ENCODE measurements around the gene GAGE12D.
"Not testable (repeated sequence)": the region's sequence is repeated elsewhere in the genome, so short reads cannot be mapped to it uniquely, and the experiment has no call there.

GAGE12D gene, protein sequence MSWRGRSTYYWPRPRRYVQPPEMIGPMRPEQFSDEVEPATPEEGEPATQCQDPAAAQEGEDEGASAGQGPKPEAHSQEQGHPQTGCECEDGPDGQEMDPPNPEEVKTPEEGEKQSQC

DNA sequence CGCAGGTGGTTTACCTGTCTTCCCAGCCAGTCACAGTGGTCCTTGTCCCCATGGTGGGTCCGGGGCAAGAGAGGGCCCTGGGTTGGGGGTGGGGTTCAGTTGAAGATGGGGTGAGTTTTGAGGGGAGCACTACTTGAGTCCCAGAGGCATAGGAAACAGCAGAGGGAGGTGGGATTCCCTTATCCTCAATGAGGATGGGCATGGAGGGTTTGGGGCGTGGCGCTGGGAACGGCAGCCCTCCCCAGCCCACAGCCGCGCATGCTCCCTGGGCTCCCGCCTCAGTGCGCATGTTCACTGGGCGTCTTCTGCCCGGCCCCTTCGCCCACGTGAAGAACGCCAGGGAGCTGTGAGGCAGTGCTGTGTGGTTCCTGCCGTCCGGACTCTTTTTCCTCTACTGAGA lies at the start of gene GAGE12D:
TSS of gene GAGE12D (plus strand) at position 301 of the 400 bp plus-strand sequence. CDS start 1,155 bp downstream, outside the sequence.
- not testable (repeated sequence) for DNase-seq (ENCODE audit: low read depth)

- DNase-seq (ENCODE audit: low read depth): not testable (repeated sequence)
Observed at GRCh38 chrX:49531877-49532276, 9.7 kb upstream of the GAGE12D start, which contains the start of gene GAGE12C. TSS of gene GAGE12C (plus strand) at chrX:49532177. CDS start at chrX:49533332, 1,155 bp downstream.

- not testable (repeated sequence) for DNase-seq (ENCODE audit: low read depth)
Observed at GRCh38 chrX:49550989-49551388, 9.5 kb downstream of the GAGE12D start, which contains the start of gene GAGE12E. TSS of gene GAGE12E (plus strand) at chrX:49551289. CDS start at chrX:49552444, 1,155 bp downstream.

- not testable (repeated sequence) for DNase-seq (ENCODE audit: low read depth)
Observed at GRCh38 chrX:49560542-49560941, 19.0 kb downstream of the GAGE12D start, which contains the start of gene GAGE12F. TSS of gene GAGE12F (plus strand) at chrX:49560842. CDS start at chrX:49561997, 1,155 bp downstream.

GRCh38 chrX:49568728-49569127 lies 27.2 kb downstream of the GAGE12D start:
- not testable (repeated sequence) for DNase-seq (ENCODE audit: low read depth)

DNA sequence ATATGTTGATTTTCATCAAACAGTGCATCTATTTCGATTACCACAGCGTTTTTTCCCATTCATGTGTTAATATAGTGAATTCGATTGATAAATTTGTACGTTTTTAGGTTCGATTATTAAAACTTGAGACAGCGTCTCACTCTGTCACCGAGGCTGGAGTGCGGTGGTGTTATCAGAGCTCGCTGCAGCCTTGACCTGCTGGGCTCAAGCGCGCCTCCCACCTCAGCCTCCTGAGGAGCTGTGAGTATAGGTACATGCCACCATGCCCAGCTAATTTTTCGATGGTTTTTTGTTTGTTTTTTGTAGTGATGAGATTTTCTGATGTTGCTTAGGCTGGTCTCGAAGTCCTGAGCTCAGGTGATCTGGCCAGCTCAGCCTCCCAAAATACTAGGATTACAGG lies 27.6 kb downstream of the GAGE12D start:
- not testable (repeated sequence) for DNase-seq (ENCODE audit: low read depth)

DNA sequence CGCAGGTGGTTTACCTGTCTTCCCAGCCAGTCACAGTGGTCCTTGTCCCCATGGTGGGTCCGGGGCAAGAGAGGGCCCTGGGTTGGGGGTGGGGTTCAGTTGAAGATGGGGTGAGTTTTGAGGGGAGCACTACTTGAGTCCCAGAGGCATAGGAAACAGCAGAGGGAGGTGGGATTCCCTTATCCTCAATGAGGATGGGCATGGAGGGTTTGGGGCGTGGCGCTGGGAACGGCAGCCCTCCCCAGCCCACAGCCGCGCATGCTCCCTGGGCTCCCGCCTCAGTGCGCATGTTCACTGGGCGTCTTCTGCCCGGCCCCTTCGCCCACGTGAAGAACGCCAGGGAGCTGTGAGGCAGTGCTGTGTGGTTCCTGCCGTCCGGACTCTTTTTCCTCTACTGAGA lies 28.6 kb downstream of the GAGE12D start, which contains the start of gene GAGE12G:
TSS of gene GAGE12G (plus strand) at position 301 of the 400 bp plus-strand sequence. CDS start 1,155 bp downstream, outside the sequence.
- not testable (repeated sequence) for DNase-seq (ENCODE audit: low read depth)

DNA sequence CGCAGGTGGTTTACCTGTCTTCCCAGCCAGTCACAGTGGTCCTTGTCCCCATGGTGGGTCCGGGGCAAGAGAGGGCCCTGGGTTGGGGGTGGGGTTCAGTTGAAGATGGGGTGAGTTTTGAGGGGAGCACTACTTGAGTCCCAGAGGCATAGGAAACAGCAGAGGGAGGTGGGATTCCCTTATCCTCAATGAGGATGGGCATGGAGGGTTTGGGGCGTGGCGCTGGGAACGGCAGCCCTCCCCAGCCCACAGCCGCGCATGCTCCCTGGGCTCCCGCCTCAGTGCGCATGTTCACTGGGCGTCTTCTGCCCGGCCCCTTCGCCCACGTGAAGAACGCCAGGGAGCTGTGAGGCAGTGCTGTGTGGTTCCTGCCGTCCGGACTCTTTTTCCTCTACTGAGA lies 38.1 kb downstream of the GAGE12D start, which contains the start of gene GAGE12H:
TSS of gene GAGE12H (plus strand) at position 301 of the 400 bp plus-strand sequence. CDS start 1,155 bp downstream, outside the sequence.
- not testable (repeated sequence) for DNase-seq (ENCODE audit: low read depth)

- not testable (repeated sequence) for DNase-seq (ENCODE audit: low read depth)
Observed at GRCh38 chrX:49589196-49589595, 47.7 kb downstream of the GAGE12D start, which contains the start of gene GAGE2A. TSS of gene GAGE2A (plus strand) at chrX:49589496. CDS start at chrX:49590651, 1,155 bp downstream.

DNA sequence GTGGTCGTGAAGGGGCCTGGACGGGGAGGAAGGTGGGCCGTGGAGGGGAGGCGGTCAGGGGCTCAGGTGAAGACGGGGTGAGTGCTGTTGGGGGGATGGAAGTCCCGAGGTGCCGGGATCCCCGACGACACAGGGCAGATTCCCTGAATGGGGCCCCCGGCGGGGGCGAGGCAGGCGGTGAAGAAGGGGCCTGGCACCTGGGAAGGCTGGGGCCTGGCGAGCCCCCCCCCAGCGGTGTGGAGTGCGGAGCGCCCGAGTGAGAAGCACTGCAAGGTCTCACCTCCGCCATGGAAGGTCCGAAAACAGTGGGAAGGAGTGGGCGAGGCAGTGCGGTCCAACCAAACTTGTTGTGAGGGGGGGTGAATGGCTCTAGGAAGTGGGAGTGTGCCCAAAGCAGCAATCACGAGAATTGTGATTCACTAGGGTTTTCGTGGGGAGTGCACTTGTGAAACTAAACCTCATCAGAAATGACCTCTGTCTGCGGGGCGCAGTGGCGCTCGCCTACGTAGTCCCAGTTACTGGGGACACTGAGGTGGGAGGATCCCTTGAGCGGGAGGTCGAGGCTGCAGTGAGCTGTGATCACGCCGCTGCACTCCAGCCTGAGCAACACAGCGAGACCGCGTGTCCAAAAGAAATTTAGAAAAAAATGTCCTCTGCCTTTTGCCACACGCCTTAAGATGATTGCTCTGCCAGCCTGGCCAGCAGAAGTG lies 48.4 kb downstream of the GAGE12D start:
- not testable (repeated sequence) for DNase-seq (ENCODE audit: low read depth)

- DNase-seq (ENCODE audit: low read depth): not testable (repeated sequence)
Observed at GRCh38 chrX:49590488-49590887, 49.0 kb downstream of the GAGE12D start.

Measured in activated T-cell treated with anti-CD3 and anti-CD28 coated beads for 1 hour (primary cell).